IMR-90 (cell line): ENCODE measurements around the gene GOLGA6C. TPM values are rescaled to one million over a fixed set of nuclear protein-coding genes. Genes with fewer than 3 reads are reported as not detected.
"Not testable (repeated sequence)": the region's sequence is repeated elsewhere in the genome, so short reads cannot be mapped to it uniquely, and the experiment has no call there.

Source experiments
- ATAC-seq: fragments of 200-7000 bp; cut with Tn5 transposase; 2 replicates; pipeline ENCODE4 v1.9.1; 2020; ENCODE audit warnings: low read depth, mild to moderate bottlenecking, moderate library complexity
- BruUV-seq: library from RNA; stranded (reverse); fragments of 400-500 nt; replicated peaks from 2 replicates; lab custom pipeline; 2021; lab: Mats Ljungman, UMichigan
- CTCF ChIA-PET: fragments of 300-600 bp; formaldehyde crosslinking; extraction: SDS; loops from one replicate; lab custom pipeline; 2021; ENCODE audit warnings: antibody characterized with exemption; lab: Yijun Ruan, JAX
- POLR2A ChIA-PET: fragments of 300-600 bp; sonication (Branson Sonifier 250); formaldehyde crosslinking; loops from one replicate; lab custom pipeline; 2022; ENCODE audit warnings: antibody characterized with exemption; ENCODE audit not compliant: unreplicated experiment; lab: Charles Lee
- DNase-seq: peaks from one replicate; pipeline ENCODE4 v3.0.0; 2013
- H2AFZ ChIP-seq: replicated peaks from 2 replicates; pipeline ENCODE3; 2013; ENCODE audit warnings: low read length, mild to moderate bottlenecking; ENCODE audit not compliant: poor library complexity
- H2AK5ac ChIP-seq: 2 replicates; pipeline ENCODE4 v1.6.1; 2013; ENCODE audit warnings: low read depth, low read length, inconsistent platforms
- H2AK9ac ChIP-seq: replicated peaks from 2 replicates; pipeline ENCODE3; 2013; ENCODE audit warnings: mild to moderate bottlenecking, low read depth, low read length, moderate library complexity; ENCODE audit not compliant: poor library complexity
- H2BK120ac ChIP-seq: 2 replicates; pipeline ENCODE4 v1.6.1; 2013; ENCODE audit warnings: low read depth, low read length, inconsistent platforms
- H2BK15ac ChIP-seq: 3 replicates; pipeline ENCODE4 v1.6.1; 2013; ENCODE audit warnings: low read depth, low read length, inconsistent platforms
- H2BK20ac ChIP-seq: 2 replicates; pipeline ENCODE4 v1.6.1; 2013; ENCODE audit warnings: low read depth, mild to moderate bottlenecking, inconsistent platforms, low read length, moderate library complexity
- H2BK5ac ChIP-seq: 2 replicates; pipeline ENCODE4 v1.6.1; 2013; ENCODE audit warnings: mild to moderate bottlenecking, low read depth, low read length, inconsistent platforms; ENCODE audit not compliant: poor library complexity, severe bottlenecking
- H3K14ac ChIP-seq: replicated peaks from 2 replicates; pipeline ENCODE4 v1.6.1; 2013; ENCODE audit warnings: low read depth, low read length, inconsistent platforms
- H3K18ac ChIP-seq: 2 replicates; pipeline ENCODE4 v1.6.1; 2013; ENCODE audit warnings: low read depth, low read length, control low read depth
- H3K23ac ChIP-seq: 2 replicates; pipeline ENCODE4 v1.6.1; 2013; ENCODE audit warnings: low read depth, low read length, inconsistent platforms
- H3K27ac ChIP-seq: 2 replicates; pipeline ENCODE4 v1.5.1; 2013; ENCODE audit warnings: mild to moderate bottlenecking, control low read depth, low read length; ENCODE audit not compliant: insufficient read depth
- H3K27me3 ChIP-seq: 2 replicates; pipeline ENCODE4 v1.6.1; 2013; ENCODE audit warnings: low read length; ENCODE audit not compliant: control insufficient read depth, insufficient read depth
- H3K36me3 ChIP-seq: 2 replicates; pipeline ENCODE4 v1.6.1; 2013; ENCODE audit warnings: low read length, mixed read lengths; ENCODE audit not compliant: control insufficient read depth, insufficient read depth
- H3K4ac ChIP-seq: 2 replicates; pipeline ENCODE4 v1.6.1; 2013; ENCODE audit warnings: low read depth, low read length, inconsistent platforms
- H3K4me1 ChIP-seq: 2 replicates; pipeline ENCODE4 v1.6.1; 2013; ENCODE audit warnings: low read length, mixed read lengths; ENCODE audit not compliant: control insufficient read depth, insufficient read depth
- H3K4me2 ChIP-seq: 2 replicates; pipeline ENCODE4 v1.6.1; 2013; ENCODE audit warnings: low read depth, mild to moderate bottlenecking, control low read depth, low read length, moderate library complexity
- H3K4me3 ChIP-seq: 2 replicates; pipeline ENCODE4 v1.5.1; 2013; ENCODE audit warnings: low read depth, mild to moderate bottlenecking, control low read depth, low read length, moderate library complexity; ENCODE audit not compliant: insufficient read depth
- H3K56ac ChIP-seq: 2 replicates; pipeline ENCODE4 v1.6.1; 2013; ENCODE audit warnings: low read length, inconsistent platforms; ENCODE audit not compliant: insufficient read depth; ENCODE audit errors: extremely low read depth
- H3K79me1 ChIP-seq, 2 experiments: 2 replicates each; pipeline ENCODE4 v1.6.1; 2013; ENCODE audit warnings: low read length in 2 of 2, inconsistent platforms in 1 of 2, low read depth in 1 of 2
- H3K9ac ChIP-seq: 2 replicates; pipeline ENCODE4 v1.6.1; 2013; ENCODE audit warnings: low read depth, low read length, control low read depth
- H3K9me1 ChIP-seq: 2 replicates; pipeline ENCODE4 v1.6.1; 2013; ENCODE audit warnings: low read length, inconsistent platforms; ENCODE audit not compliant: insufficient read depth
- H3K9me3 ChIP-seq: 2 replicates; pipeline ENCODE4 v1.6.1; 2013; ENCODE audit warnings: low read length; ENCODE audit not compliant: control insufficient read depth, insufficient read depth
- H4K20me1 ChIP-seq: 2 replicates; pipeline ENCODE4 v1.6.1; 2013; ENCODE audit warnings: low read length, inconsistent platforms; ENCODE audit not compliant: insufficient read depth
- H4K5ac ChIP-seq: 2 replicates; pipeline ENCODE4 v1.6.1; 2013; ENCODE audit warnings: mild to moderate bottlenecking, low read depth, low read length, control low read depth
- H4K8ac ChIP-seq, 2 experiments: 2 replicates each; pipeline ENCODE4 v1.6.1; 2013; ENCODE audit warnings: low read depth in 2 of 2, low read length in 2 of 2, control low read depth in 1 of 2, inconsistent platforms in 1 of 2
- H4K91ac ChIP-seq: 2 replicates; pipeline ENCODE4 v1.6.1; 2013; ENCODE audit warnings: low read depth, low read length, inconsistent platforms; ENCODE audit not compliant: insufficient read depth
- WGBS, 2 experiments: methylation state at CpG; one replicate each; pipeline versions ENCODE4 v1.1.5 to v1.1.7; 2013; ENCODE audit warnings: missing lambda C conversion rate in 2 of 2; ENCODE audit not compliant: insufficient read length in 1 of 2; ENCODE audit errors: extremely low coverage in 2 of 2; 5-methylcytosine and 5-hydroxymethylcytosine counted together
- dilution Hi-C: fragments of 300-500 bp; cut with HindIII; formaldehyde crosslinking; loops from one replicate; pipeline ENCODE4 v1.14.3; 2018; ENCODE audit warnings: low sequenced_read_pairs; ENCODE audit not compliant: unreplicated experiment
- in situ Hi-C: fragments of 300-500 bp; cut with MboI; formaldehyde crosslinking; loops from 3 replicates; pipeline ENCODE4 v1.14.3; 2019; ENCODE audit warnings: low sequenced_read_pairs, inconsistent platforms, mixed read lengths
- intact Hi-C: fragments of 100-400 bp; cut with micrococcal nuclease; formaldehyde crosslinking; loops from 2 replicates; pipeline ENCODE4 v1.10.0; 2022
- polyA plus RNA-seq, 3 experiments: library from polyadenylated mRNA; depleted of rRNA; stranded (reverse); fragments of >200 nt; gene quantifications; 2 replicates each; pipeline ENCODE4 v1.2.3, GENCODE V29; 2012; ENCODE audit warnings: low replicate concordance in 1 of 3
- total RNA-seq: library from RNA; depleted of rRNA; stranded (reverse); fragments of >200 nt; gene quantifications from 2 replicates; pipeline ENCODE4 v1.2.3, GENCODE V29; 2012

GOLGA6C gene
- total and polyA plus RNA-seq, 2 of the 4 experiments (the other 2 are of a cell fraction) = not detected

DNA sequence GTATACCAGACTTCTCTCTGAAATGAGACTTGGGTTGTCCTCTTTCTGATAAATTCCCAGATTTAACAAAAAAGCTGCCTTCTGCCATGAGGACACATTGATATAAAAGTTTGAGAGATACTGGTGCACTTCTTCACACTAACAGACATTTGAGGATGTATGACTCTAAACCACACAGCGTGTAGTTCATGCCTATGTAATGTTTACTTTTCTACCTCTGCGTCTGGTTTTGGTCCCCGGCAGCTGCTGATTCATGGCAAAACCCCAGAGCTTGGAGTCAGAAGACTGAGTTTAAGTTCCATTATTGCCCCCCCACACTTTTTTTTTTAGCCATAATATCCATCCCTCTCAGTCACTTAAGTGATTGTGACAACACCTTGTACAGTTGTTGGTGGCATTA lies 1.7 kb downstream of the GOLGA6C start:
- dilution Hi-C loops, H4K20me1 ChIP-seq, H2AK9ac ChIP-seq, H3K56ac ChIP-seq, H3K4me1 ChIP-seq, CTCF ChIA-PET, intact Hi-C loops, H3K23ac ChIP-seq, H3K27ac ChIP-seq, H4K5ac ChIP-seq, BruUV-seq, H3K9me1 ChIP-seq, H2BK5ac ChIP-seq, H3K4me3 ChIP-seq, H3K9me3 ChIP-seq, H3K4me2 ChIP-seq, H3K27me3 ChIP-seq, ATAC-seq, H3K14ac ChIP-seq, DNase-seq, in situ Hi-C loops, H2BK15ac ChIP-seq, H3K18ac ChIP-seq, H3K79me1 ChIP-seq, H2AFZ ChIP-seq, H2BK20ac ChIP-seq, H4K91ac ChIP-seq, H4K8ac ChIP-seq, H3K9ac ChIP-seq, H2BK120ac ChIP-seq, H2AK5ac ChIP-seq, POLR2A ChIA-PET, H3K4ac ChIP-seq, H3K36me3 ChIP-seq: not testable (repeated sequence)
- WGBS, 2 experiments = no CpG with 5 or more reads among the region's 3 CpGs

DNA sequence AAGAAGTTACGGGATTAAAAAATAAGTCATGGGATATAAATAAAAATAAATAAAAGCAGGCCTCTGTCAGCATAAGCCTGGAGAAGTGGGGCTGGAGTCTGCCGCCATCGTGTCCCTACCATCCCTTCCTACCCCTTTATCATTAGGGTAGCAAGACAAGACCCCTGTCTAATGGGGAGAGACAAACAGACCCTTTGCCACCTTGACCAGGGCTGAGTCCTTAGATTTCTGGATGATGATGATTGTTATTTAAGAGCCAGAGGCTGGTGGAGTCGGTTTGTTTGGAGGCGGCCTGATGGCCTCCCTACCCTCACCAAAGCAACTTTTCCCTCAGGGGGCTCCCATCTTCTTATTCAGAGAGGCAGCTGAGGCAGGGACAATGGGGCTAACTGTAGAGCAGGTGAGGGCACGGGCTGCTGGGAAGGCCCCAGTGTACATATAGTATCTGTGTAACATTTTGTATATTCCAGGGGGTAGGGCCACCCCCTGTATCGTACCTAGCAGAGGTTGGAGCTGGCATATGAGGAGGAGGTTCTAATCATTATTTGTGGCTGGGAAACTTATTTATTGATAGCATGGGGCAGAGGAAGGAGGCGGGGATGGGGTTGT lies 15.7 kb downstream of the GOLGA6C start:
- H3K27me3 ChIP-seq, H2BK20ac ChIP-seq, H4K5ac ChIP-seq, H3K9ac ChIP-seq, DNase-seq, dilution Hi-C loops, H3K23ac ChIP-seq, H3K4ac ChIP-seq, in situ Hi-C loops, intact Hi-C loops, H2BK120ac ChIP-seq, H3K27ac ChIP-seq, H3K9me1 ChIP-seq, H2AK5ac ChIP-seq, BruUV-seq, H4K20me1 ChIP-seq, H3K14ac ChIP-seq, H4K8ac ChIP-seq, H3K36me3 ChIP-seq, H2BK5ac ChIP-seq, H3K56ac ChIP-seq, CTCF ChIA-PET, H3K79me1 ChIP-seq, H4K91ac ChIP-seq, ATAC-seq, H2BK15ac ChIP-seq, H3K4me1 ChIP-seq, H2AK9ac ChIP-seq, H3K18ac ChIP-seq, H3K4me2 ChIP-seq, POLR2A ChIA-PET, H3K4me3 ChIP-seq, H2AFZ ChIP-seq, H3K9me3 ChIP-seq: not testable (repeated sequence)
- no CpG with 5 or more reads among the region's 8 CpGs for WGBS, 2 experiments
